RWPE2 (cell line): ENCODE results near the gene DSEL.

Experiments used
- ATAC-seq: fragments of 200-7000 bp; cut with Tn5 transposase; 3 replicates; pipeline ENCODE4 v1.9.1; 2021; ENCODE audit warnings: low read depth
- DNase-seq: peaks from one replicate; pipeline ENCODE4 v3.0.0-alpha.2; 2020; ENCODE audit warnings: low spot score
- H3K27ac ChIP-seq: fragments of 450-650 bp; 2 replicates; pipeline ENCODE4 v1.5.1; 2017; ENCODE audit warnings: mild to moderate bottlenecking; ENCODE audit not compliant: poor library complexity, severe bottlenecking
- H3K27me3 ChIP-seq: fragments of 250-450 bp; sonication (Bioruptor Pico); 2 replicates; pipeline ENCODE4 v1.5.1; 2021; ENCODE audit warnings: mild to moderate bottlenecking, moderate library complexity; ENCODE audit not compliant: insufficient read depth, poor library complexity, severe bottlenecking
- H3K36me3 ChIP-seq: fragments of 250-450 bp; sonication (Bioruptor Pico); 2 replicates; pipeline ENCODE4 v1.5.1; 2020; ENCODE audit warnings: low read depth, mild to moderate bottlenecking, moderate library complexity
- H3K4me1 ChIP-seq: fragments of 250-450 bp; sonication (Bioruptor Pico); 2 replicates; pipeline ENCODE4 v1.5.1; 2021; ENCODE audit warnings: mild to moderate bottlenecking, moderate library complexity; ENCODE audit not compliant: insufficient read depth, poor library complexity, severe bottlenecking
- H3K4me3 ChIP-seq: fragments of 250-450 bp; sonication (Bioruptor Pico); 2 replicates; pipeline ENCODE4 v1.5.1; 2021; ENCODE audit warnings: mild to moderate bottlenecking, moderate library complexity; ENCODE audit not compliant: severe bottlenecking
- H3K9me3 ChIP-seq: fragments of 250-450 bp; sonication (Bioruptor Pico); 2 replicates; pipeline ENCODE4 v1.5.1; 2021; ENCODE audit warnings: mild to moderate bottlenecking, moderate library complexity; ENCODE audit not compliant: severe bottlenecking
- TF ChIP-seq, protein P1 (sequence below): fragments of 450-650 bp; IDR thresholded peaks from one replicate; pipeline ENCODE4 v1.5.1; 2017; ENCODE audit warnings: mild to moderate bottlenecking, moderate library complexity; ENCODE audit not compliant: poor library complexity, severe bottlenecking

The DSEL gene

DNA sequence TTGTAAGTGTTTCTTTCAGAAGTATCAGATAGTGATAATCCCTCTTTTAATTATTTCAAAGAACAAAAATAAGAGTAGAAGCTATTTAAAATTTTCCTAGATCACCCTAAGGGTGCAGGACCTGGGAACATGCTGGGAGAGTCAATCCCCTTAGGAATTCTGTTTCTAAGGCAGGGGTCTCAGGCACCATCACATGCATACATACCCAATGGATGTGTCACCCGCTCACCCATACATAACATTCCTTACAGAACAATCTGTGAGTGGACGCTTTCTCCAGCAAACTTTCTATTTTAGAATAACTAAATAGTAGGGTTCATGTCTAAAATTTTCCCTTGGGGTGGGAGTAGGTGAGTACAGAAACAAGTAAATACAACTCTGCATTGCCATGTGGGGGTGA, 8.4 kb downstream of the DSEL start:
- DNase-seq (no peak), ATAC-seq (no peak)
- H3K27me3 ChIP-seq: no peaks in the 10 kb centered on the region
- H3K9me3 ChIP-seq: no peaks in the 10 kb centered on the region
- TF ChIP-seq, protein P1, sequence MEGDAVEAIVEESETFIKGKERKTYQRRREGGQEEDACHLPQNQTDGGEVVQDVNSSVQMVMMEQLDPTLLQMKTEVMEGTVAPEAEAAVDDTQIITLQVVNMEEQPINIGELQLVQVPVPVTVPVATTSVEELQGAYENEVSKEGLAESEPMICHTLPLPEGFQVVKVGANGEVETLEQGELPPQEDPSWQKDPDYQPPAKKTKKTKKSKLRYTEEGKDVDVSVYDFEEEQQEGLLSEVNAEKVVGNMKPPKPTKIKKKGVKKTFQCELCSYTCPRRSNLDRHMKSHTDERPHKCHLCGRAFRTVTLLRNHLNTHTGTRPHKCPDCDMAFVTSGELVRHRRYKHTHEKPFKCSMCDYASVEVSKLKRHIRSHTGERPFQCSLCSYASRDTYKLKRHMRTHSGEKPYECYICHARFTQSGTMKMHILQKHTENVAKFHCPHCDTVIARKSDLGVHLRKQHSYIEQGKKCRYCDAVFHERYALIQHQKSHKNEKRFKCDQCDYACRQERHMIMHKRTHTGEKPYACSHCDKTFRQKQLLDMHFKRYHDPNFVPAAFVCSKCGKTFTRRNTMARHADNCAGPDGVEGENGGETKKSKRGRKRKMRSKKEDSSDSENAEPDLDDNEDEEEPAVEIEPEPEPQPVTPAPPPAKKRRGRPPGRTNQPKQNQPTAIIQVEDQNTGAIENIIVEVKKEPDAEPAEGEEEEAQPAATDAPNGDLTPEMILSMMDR: no peak
- no peaks in the 10 kb centered on the region for H3K4me1 ChIP-seq
- H3K27ac ChIP-seq: no peak overlapping the region
- no peaks in the 10 kb centered on the region for H3K36me3 ChIP-seq
- no peak overlapping the region for H3K4me3 ChIP-seq

DNA sequence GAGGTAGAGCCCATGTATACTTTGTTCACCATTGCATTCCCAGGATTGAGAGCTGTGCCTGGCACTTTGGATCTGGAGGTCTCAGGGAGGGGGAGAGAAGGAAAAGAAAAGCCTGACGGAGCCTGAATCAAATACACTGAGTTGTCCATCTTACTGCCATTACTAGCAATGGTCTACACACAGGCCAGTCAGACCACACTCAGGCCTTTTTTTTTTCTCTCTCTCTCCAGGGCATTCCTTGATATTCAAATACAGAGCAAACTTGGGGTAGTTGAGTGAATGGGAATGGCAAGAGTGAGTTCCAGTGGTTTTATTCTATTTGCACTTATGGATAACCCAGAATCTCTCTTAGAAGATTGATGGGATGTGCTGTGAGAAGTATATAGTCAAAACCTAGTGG, 11.8 kb downstream of the DSEL start:
- Histone ChIP-seq H3K27me3 (no peaks in the 10 kb centered on the region), H3K4me1 (no peaks in the 10 kb centered on the region), H3K27ac (no peak overlapping the region), H3K9me3 (no peaks in the 10 kb centered on the region), H3K4me3 (no peak overlapping the region), H3K36me3 (no peaks in the 10 kb centered on the region)
- TF ChIP-seq, protein P1: no peak
- no peak for ATAC-seq
- no peak for DNase-seq

DNA sequence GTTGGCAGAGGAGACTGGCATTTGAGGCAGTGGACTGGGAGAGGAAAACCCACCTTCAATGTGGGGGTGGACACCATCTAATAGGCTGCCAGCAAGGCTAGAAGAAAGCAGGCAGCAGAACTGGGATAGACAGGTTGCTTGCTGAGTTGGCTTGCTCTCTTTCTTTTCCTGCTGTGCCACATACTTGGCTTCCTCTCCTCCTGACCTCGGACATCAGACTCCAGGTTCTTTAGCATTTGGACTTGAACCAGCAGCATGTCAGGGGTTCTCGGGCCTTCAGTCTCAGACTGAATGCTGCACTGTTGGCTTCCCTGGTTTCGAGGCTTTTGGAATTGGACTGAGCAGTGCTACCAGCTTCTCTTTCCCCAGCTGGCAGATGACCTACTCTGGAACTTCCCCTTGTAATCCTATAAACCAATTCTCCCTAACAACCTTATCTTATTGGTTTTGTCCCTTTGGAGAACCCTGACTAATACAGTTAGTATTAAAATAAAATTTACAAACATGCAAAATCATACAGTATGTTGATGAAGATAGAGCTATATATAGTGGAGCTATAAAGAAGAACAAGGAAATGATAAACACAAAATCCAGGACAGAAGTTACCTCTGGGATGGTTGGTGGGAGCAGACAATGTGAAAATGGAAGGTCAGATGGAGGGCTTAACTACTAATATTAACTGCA, 15.9 kb downstream of the DSEL start:
- TF ChIP-seq, protein P1: no peak
- Histone ChIP-seq H3K4me3 (no peak overlapping the region), H3K27me3 (no peaks in the 10 kb centered on the region), H3K27ac (no peak overlapping the region), H3K9me3 (no peaks in the 10 kb centered on the region), H3K4me1 (no peaks in the 10 kb centered on the region), H3K36me3 (no peaks in the 10 kb centered on the region)
- ATAC-seq (no peak), DNase-seq (no peak)

DNA sequence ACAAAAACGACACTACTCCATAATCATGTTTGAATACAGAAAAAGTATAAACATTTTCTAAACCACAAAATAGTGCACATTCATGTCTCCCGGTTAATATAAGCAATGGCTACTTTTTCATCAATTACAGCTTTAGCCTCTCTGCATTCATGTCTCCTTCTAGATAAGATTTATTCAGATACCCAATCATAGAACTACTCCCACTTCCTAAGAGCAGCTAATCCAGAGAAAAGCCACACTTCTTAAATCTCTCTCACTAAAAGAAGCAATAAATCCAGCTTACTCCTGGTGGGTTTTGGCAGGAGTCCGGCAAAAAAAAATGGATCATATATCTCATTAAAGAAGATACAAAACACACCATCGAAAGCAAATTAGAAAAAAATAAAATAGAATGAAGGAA, 20.1 kb downstream of the DSEL start:
- Histone ChIP-seq H3K36me3 (no peaks in the 10 kb centered on the region), H3K9me3 (no peaks in the 10 kb centered on the region), H3K4me3 (no peak overlapping the region), H3K4me1 (no peaks in the 10 kb centered on the region), H3K27ac (no peak overlapping the region), H3K27me3 (no peaks in the 10 kb centered on the region)
- DNase-seq (no peak), ATAC-seq (no peak)
- TF ChIP-seq, protein P1: no peak

DNA sequence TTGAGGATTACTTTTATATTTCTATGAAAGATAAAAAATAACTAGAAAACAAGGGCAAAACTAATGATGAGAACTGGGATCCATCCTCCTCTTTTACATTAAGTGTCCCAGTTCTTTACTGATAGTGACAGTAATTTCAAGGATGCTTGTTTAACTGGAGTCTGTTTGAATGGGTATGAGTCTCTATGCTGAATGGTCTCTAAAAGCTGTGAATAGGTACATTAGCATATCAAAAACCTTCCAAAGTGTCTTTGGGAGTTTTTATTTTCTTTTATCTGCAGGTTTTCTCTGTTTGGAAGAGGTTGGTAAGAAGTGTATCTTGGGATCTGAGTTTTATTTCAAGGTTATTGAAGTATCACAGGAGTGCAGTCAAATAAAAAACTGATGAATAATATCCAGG, 30.0 kb downstream of the DSEL start:
- Histone ChIP-seq H3K4me3 (no peak overlapping the region), H3K27ac (no peak overlapping the region), H3K9me3 (no peaks in the 10 kb centered on the region), H3K4me1 (no peaks in the 10 kb centered on the region), H3K36me3 (no peaks in the 10 kb centered on the region), H3K27me3 (no peaks in the 10 kb centered on the region)
- ATAC-seq (no peak), DNase-seq (no peak)
- TF ChIP-seq, protein P1: no peak
